Prostate gland (tissue), 2 donors: Measurements from ENCODE around the gene ASB8.

Source experiments
- CTCF ChIP-seq, 4 experiments: fragments of 200-600 bp in 2 of 4; fragments of 450-650 bp in 2 of 4; sonication (generic) in 2 of 4; IDR thresholded peaks; 1 replicate in 3 of 4; 2 replicates in 1 of 4; pipeline ENCODE4 v1.5.1; 2016 to 2019; ENCODE audit warnings: antibody characterized with exemption in 4 of 4, mild to moderate bottlenecking in 2 of 4, moderate library complexity in 2 of 4
- POLR2AphosphoS5 ChIP-seq: sonication (generic); formaldehyde crosslinking; IDR thresholded peaks from one replicate; pipeline ENCODE4 v1.6.1; 2017; ENCODE audit warnings: antibody characterized with exemption

GRCh38 chr12:48109424-48109823 is 47.9 kb downstream of the ASB8 start:
- TF ChIP-seq POLR2AphosphoS5, result no peak
- TF ChIP-seq CTCF (IDR thresholded peaks at IDR 0.05), result no peak
